Measurements from ENCODE around the gene ADGRB3. TPM values are rescaled to one million over a fixed set of nuclear protein-coding genes. Genes with fewer than 3 reads are reported as not detected.

The ADGRB3 gene
- total and polyA plus RNA-seq, 10 of the 15 experiments (the other 5 are each of a cell fraction or from before 2014, with no cell fraction given), result 0.03 to 0.06 TPM; not detected in 8

DNA sequence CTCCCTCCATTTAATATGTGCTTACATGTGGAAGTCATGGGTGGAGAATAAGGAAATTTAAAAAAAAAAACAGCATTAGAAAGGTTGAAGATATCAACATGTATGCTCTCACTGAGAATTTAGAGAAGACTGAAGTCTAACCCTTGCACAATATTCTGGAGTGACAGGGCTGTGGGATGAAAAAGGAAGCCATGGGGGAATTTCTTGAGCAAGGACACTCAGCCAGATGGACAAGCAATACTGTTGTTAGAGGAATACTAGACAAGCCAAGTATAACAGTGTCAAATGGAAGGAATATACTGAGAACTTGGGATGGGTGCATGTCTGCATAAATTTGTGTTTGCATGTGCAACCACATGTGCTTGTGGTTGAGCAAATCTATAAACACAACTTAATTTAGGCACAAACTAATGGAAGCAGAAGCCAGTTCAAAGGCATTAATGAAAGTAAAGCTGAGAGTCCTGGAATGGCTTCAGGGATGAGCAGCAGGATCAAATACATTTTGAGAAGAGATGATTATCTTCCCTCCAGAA is 119.7 kb downstream of the ADGRB3 start:
- H3K27me3 ChIP-seq (replicated peaks in 1 of 2; ENCODE audit: control insufficient read depth in 2 of 2, insufficient read depth in 2 of 2, low read length in 1 of 2), result no peaks in the 10 kb centered on the region
- H3K36me3 ChIP-seq (ENCODE audit: control insufficient read depth in 2 of 2, insufficient read depth in 2 of 2, low read length in 1 of 2), result no peaks in the 10 kb centered on the region
- H3K79me2 ChIP-seq (ENCODE audit: control insufficient read depth, insufficient read depth, low read length), result no peaks in the 10 kb centered on the region
- FAIRE-seq, result no peak
- ChIA-PET CTCF (no interaction called here), SMC1A (ENCODE audit: uncharacterized antibody, unreplicated experiment) (interaction anchor here (1.6 kb wide), 1 partner anchor 22 kb away, joined by 3 read pairs; no protein-coding TSS in a partner anchor), RAD21 (ENCODE audit: unreplicated experiment) (no interaction called here), POLR2A (no interaction called here)
- no peak overlapping the region for H2AFZ ChIP-seq (ENCODE audit: control insufficient read depth, low read depth, low read length)
- no peak for DNase-seq (ENCODE audit: low read depth, low spot score)
- H3K4me2 ChIP-seq (ENCODE audit: control insufficient read depth, insufficient read depth), result no peak overlapping the region
- no peaks in the 10 kb centered on the region for H4K20me1 ChIP-seq (ENCODE audit: control insufficient read depth, insufficient read depth)
- ATAC-seq, result no peak
- H3K9me3 ChIP-seq (replicated peaks; ENCODE audit: control insufficient read depth, insufficient read depth, low read length), result no peaks in the 10 kb centered on the region
- no TSS peak for BruUV-seq (replicated peaks)
- in situ Hi-C loops (cut with MboI), result no loop called here
- H3K4me3 ChIP-seq, result no peak overlapping the region
- H3K27ac ChIP-seq (ENCODE audit: control insufficient read depth, insufficient read depth), result no peak overlapping the region
- no peak overlapping the region for H3K9ac ChIP-seq (ENCODE audit: control insufficient read depth, insufficient read depth, low read length)
- intact Hi-C loops (cut with micrococcal nuclease; ENCODE audit: unreplicated experiment), result no loop called here
- no peaks in the 10 kb centered on the region for H3K4me1 ChIP-seq (ENCODE audit: control insufficient read depth, insufficient read depth, low read length)
- no peak for TF ChIP-seq NRF1 (conservative IDR thresholded peaks at IDR 0.05; ENCODE audit: low read depth, low read length)
- no peak for TF ChIP-seq PAX5 (IDR thresholded peaks at IDR 0.05; ENCODE audit: borderline replicate concordance, low read depth, low read length)
- TF ChIP-seq YBX1 (IDR thresholded peaks at IDR 0.05), result no peak
- no peak for TF ChIP-seq MYB (IDR thresholded peaks at IDR 0.05; ENCODE audit: borderline replicate concordance, low read depth, low read length)
- TF ChIP-seq, protein P1, sequence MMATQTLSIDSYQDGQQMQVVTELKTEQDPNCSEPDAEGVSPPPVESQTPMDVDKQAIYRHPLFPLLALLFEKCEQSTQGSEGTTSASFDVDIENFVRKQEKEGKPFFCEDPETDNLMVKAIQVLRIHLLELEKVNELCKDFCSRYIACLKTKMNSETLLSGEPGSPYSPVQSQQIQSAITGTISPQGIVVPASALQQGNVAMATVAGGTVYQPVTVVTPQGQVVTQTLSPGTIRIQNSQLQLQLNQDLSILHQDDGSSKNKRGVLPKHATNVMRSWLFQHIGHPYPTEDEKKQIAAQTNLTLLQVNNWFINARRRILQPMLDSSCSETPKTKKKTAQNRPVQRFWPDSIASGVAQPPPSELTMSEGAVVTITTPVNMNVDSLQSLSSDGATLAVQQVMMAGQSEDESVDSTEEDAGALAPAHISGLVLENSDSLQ (IDR thresholded peaks at IDR 0.05), result no peak
- TF ChIP-seq YY1 (IDR thresholded peaks at IDR 0.05; ENCODE audit: low read depth, low read length), result no peak
- TF ChIP-seq KDM1A (IDR thresholded peaks at IDR 0.05; ENCODE audit: borderline replicate concordance), result no peak
- no peak for TF ChIP-seq BMI1 (IDR thresholded peaks at IDR 0.05; ENCODE audit: borderline replicate concordance)
- TF ChIP-seq, protein P2, sequence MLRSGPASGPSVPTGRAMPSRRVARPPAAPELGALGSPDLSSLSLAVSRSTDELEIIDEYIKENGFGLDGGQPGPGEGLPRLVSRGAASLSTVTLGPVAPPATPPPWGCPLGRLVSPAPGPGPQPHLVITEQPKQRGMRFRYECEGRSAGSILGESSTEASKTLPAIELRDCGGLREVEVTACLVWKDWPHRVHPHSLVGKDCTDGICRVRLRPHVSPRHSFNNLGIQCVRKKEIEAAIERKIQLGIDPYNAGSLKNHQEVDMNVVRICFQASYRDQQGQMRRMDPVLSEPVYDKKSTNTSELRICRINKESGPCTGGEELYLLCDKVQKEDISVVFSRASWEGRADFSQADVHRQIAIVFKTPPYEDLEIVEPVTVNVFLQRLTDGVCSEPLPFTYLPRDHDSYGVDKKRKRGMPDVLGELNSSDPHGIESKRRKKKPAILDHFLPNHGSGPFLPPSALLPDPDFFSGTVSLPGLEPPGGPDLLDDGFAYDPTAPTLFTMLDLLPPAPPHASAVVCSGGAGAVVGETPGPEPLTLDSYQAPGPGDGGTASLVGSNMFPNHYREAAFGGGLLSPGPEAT (IDR thresholded peaks at IDR 0.05; ENCODE audit: low read depth), result no peak
- no peak for TF ChIP-seq PML (IDR thresholded peaks at IDR 0.05; ENCODE audit: low read length)
- no peak for TF ChIP-seq TARDBP (IDR thresholded peaks at IDR 0.05; ENCODE audit: borderline replicate concordance)
- TF ChIP-seq MTA3 (IDR thresholded peaks at IDR 0.05; ENCODE audit: borderline replicate concordance, low read length), result no peak
